ENCODE measurements around the gene LILRA6. TPM values are rescaled to one million over a fixed set of nuclear protein-coding genes. Genes with fewer than 3 reads are reported as not detected.

Gene LILRA6
- total RNA-seq, 1 experiment from 2014 or later, result not detected

DNA sequence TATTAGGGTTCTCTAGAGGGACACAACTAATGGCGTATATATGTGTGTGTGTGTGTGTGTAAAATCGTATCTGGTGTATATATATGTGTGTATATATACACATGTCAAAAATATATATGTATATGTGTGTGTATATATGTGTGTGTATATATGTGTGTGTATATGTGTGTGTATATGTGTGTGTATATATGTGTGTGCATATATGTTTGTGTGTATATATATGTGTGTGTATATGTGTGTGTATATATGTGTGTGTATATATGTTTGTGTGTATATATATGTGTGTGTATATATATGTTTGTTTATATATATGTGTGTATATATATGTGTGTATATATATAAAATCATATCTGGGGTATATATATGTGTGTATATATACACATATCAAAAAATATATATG, 19.9 kb upstream of the LILRA6 start:
- H3K27me3 ChIP-seq (replicated peaks; ENCODE audit: control insufficient read depth, insufficient read depth, low read length), result no peaks in the 10 kb centered on the region
- peaks cover 13% of the 10 kb centered on the region for H3K27me3 Mint-ChIP-seq (ENCODE audit: insufficient read depth, unreplicated experiment)

DNA sequence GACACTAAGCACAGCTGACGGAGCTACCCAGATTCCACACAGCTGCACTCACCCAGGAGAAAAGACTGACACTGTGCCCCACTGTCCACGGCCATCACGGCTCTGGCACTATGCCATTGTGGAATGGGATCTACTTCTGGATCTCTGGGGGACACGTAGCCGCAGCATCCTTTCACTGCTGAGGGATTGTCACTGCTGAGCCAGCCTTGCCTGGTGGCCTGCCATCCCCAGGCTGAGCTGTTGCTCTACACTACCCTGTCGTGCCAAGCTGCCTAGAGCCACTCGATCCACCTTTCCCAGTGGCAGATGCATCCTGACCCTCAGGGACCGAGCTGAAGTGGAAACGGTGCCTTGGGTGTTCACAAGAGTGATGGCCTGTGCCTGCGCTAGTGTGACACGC, 19.5 kb upstream of the LILRA6 start:
- BruUV-seq (replicated peaks), result no TSS peak
- Histone ChIP-seq H3K4me3 (ENCODE audit: low read depth, low read length) (no peak overlapping the region), H3K27me3 (replicated peaks; ENCODE audit: control insufficient read depth, insufficient read depth, low read length) (no peaks in the 10 kb centered on the region), H3K9me3 (no peaks in the 10 kb centered on the region), H3K4me1 (no peaks in the 10 kb centered on the region), H3K36me3 (ENCODE audit: control insufficient read depth, insufficient read depth, low read length) (no peaks in the 10 kb centered on the region)
- DNase-seq, result no peak
- TF ChIP-seq, protein P1, sequence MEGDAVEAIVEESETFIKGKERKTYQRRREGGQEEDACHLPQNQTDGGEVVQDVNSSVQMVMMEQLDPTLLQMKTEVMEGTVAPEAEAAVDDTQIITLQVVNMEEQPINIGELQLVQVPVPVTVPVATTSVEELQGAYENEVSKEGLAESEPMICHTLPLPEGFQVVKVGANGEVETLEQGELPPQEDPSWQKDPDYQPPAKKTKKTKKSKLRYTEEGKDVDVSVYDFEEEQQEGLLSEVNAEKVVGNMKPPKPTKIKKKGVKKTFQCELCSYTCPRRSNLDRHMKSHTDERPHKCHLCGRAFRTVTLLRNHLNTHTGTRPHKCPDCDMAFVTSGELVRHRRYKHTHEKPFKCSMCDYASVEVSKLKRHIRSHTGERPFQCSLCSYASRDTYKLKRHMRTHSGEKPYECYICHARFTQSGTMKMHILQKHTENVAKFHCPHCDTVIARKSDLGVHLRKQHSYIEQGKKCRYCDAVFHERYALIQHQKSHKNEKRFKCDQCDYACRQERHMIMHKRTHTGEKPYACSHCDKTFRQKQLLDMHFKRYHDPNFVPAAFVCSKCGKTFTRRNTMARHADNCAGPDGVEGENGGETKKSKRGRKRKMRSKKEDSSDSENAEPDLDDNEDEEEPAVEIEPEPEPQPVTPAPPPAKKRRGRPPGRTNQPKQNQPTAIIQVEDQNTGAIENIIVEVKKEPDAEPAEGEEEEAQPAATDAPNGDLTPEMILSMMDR (IDR thresholded peaks at IDR 0.05; ENCODE audit: insufficient read depth in 1 of 2, low read depth in 1 of 2, low read length in 1 of 2, severe bottlenecking in 1 of 2, unreplicated experiment in 1 of 2), result no peak
- Mint-ChIP-seq H3K27me3 (ENCODE audit: insufficient read depth, unreplicated experiment) (peaks cover 15% of the 10 kb centered on the region), H3K27ac (ENCODE audit: unreplicated experiment) (no peak overlapping the region), H3K9me3 (ENCODE audit: unreplicated experiment) (no peaks in the 10 kb centered on the region), H3K4me3 (ENCODE audit: unreplicated experiment) (no peak overlapping the region), H3K4me1 (ENCODE audit: low read depth, unreplicated experiment) (no peaks in the 10 kb centered on the region), H3K36me3 (ENCODE audit: insufficient read depth, unreplicated experiment) (no peaks in the 10 kb centered on the region)
- intact Hi-C loops (cut with micrococcal nuclease; ENCODE audit: unreplicated experiment), result no loop called here
- POLR2A ChIA-PET, result no interaction called here
- CTCF ChIA-PET, result no interaction called here

More for the DNA sequence above, 19.9 kb upstream of the LILRA6 start:
- no TSS peak for BruUV-seq (replicated peaks)
- TF ChIP-seq, protein P1 (IDR thresholded peaks at IDR 0.05; ENCODE audit: insufficient read depth in 1 of 2, low read depth in 1 of 2, low read length in 1 of 2, severe bottlenecking in 1 of 2, unreplicated experiment in 1 of 2), result no peak
- Histone ChIP-seq H3K9me3 (no peaks in the 10 kb centered on the region), H3K36me3 (ENCODE audit: control insufficient read depth, insufficient read depth, low read length) (no peaks in the 10 kb centered on the region), H3K4me3 (ENCODE audit: low read depth, low read length) (no peak overlapping the region), H3K4me1 (no peaks in the 10 kb centered on the region)
- ChIA-PET CTCF (no interaction called here), POLR2A (no interaction called here)
- Mint-ChIP-seq H3K4me1 (ENCODE audit: low read depth, unreplicated experiment) (no peaks in the 10 kb centered on the region), H3K9me3 (ENCODE audit: unreplicated experiment) (no peaks in the 10 kb centered on the region), H3K4me3 (ENCODE audit: unreplicated experiment) (no peak overlapping the region), H3K36me3 (ENCODE audit: insufficient read depth, unreplicated experiment) (no peaks in the 10 kb centered on the region), H3K27ac (ENCODE audit: unreplicated experiment) (no peak overlapping the region)
- DNase-seq, result no peak
- intact Hi-C loops (cut with micrococcal nuclease; ENCODE audit: unreplicated experiment), result no loop called here

DNA sequence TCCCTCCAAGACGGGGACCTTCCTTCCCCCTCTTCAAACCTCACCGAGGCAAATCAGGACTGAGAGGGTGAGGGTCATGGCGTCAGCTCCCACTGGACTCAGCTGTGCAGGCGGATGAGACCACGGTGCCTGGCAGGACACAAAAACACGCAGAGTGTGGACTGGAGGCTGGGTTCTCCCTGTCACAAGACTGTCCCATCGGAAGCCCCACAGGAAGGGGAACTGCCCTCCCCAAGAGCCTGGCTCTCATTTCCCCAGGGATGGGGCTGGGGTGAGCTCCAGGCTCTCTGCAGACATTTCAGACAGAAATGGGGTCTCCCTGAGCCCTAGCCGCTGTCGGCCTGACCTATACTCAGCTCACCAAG, 14.5 kb upstream of the LILRA6 start, which contains the start of gene LILRB5:
LILRB5 (minus strand) TSS at position 158 of the 365 bp plus-strand sequence; CDS start at position 78, 80 bp downstream.
- H3K4me3 ChIP-seq (ENCODE audit: low read depth, low read length), result no peak within 1 kb of the TSS
- ChIA-PET CTCF (interaction anchor here (0.6 kb wide), 1 partner anchor 19 kb away, joined by 3 read pairs; no protein-coding TSS in a partner anchor), POLR2A (no interaction called here)
- TF ChIP-seq, protein P1 (IDR thresholded peaks at IDR 0.05; ENCODE audit: insufficient read depth in 1 of 2, low read depth in 1 of 2, low read length in 1 of 2, severe bottlenecking in 1 of 2, unreplicated experiment in 1 of 2), result no peak
- no peaks in the 10 kb centered on the region for H3K4me1 ChIP-seq
- Mint-ChIP-seq H3K27me3 (ENCODE audit: insufficient read depth, unreplicated experiment) (peaks cover 14% of the 10 kb centered on the region), H3K36me3 (ENCODE audit: insufficient read depth, unreplicated experiment) (no peaks in the 10 kb centered on the region), H3K4me1 (ENCODE audit: low read depth, unreplicated experiment) (no peaks in the 10 kb centered on the region), H3K4me3 (ENCODE audit: unreplicated experiment) (no peak within 1 kb of the TSS), H3K9me3 (ENCODE audit: unreplicated experiment) (no peaks in the 10 kb centered on the region), H3K27ac (ENCODE audit: unreplicated experiment) (no peak within 1 kb of the TSS)
- BruUV-seq (replicated peaks), result no TSS peak
- no peaks in the 10 kb centered on the region for H3K27me3 ChIP-seq (replicated peaks; ENCODE audit: control insufficient read depth, insufficient read depth, low read length)
- H3K9me3 ChIP-seq, result no peaks in the 10 kb centered on the region
- intact Hi-C loops (cut with micrococcal nuclease; ENCODE audit: unreplicated experiment), result no loop called here
- no peaks in the 10 kb centered on the region for H3K36me3 ChIP-seq (ENCODE audit: control insufficient read depth, insufficient read depth, low read length)
- DNase-seq, result no peak

Data from Caco-2 (cell line).